Upper lobe of left lung (tissue), 6 donors: Measurements from ENCODE around the gene ASB8. TPM values are rescaled to one million over a fixed set of nuclear protein-coding genes. Genes with fewer than 3 reads are reported as not detected.

Experiments used
- ATAC-seq, 2 donors: fragments of 200-7000 bp; cut with Tn5 transposase; one replicate each; pipeline ENCODE4 v1.9.1; 2022; ENCODE audit warnings: mild to moderate bottlenecking in 2 of 2, moderate library complexity in 2 of 2; ENCODE audit not compliant: low FRiP score in 2 of 2
- DNase-seq, 2 donors: peaks; one replicate each; pipeline ENCODE4 v3.0.0-alpha.2; 2019 to 2020
- H3K27ac ChIP-seq, 4 donors: fragments of 200-600 bp; sonication (generic); one replicate each; pipeline ENCODE4 v1.5.1; 2016 to 2019
- H3K27me3 ChIP-seq, 4 donors: fragments of 200-600 bp; sonication (generic); one replicate each; pipeline ENCODE4 v1.5.1; 2017 to 2019
- H3K36me3 ChIP-seq, 4 donors: fragments of 200-600 bp; sonication (generic); one replicate each; pipeline ENCODE4 v1.5.1; 2016 to 2019
- H3K4me1 ChIP-seq, 4 donors: fragments of 200-600 bp; sonication (generic); one replicate each; pipeline ENCODE4 v1.5.1; 2018 to 2019
- H3K4me3 ChIP-seq, 4 donors: fragments of 200-600 bp; sonication (generic); one replicate each; pipeline ENCODE4 v1.5.1; 2017 to 2019; ENCODE audit warnings: mild to moderate bottlenecking in 2 of 4, moderate library complexity in 1 of 4
- H3K9me3 ChIP-seq, 4 donors: fragments of 200-600 bp; sonication (generic); one replicate each; pipeline ENCODE4 v1.5.1; 2018 to 2019
- CTCF ChIP-seq, 6 experiments: fragments of 450-650 bp in 4 of 6; fragments of 200-600 bp in 2 of 6; sonication (generic) in 2 of 6; IDR thresholded peaks; one replicate each; pipeline ENCODE4 v1.5.1; 2016 to 2019; ENCODE audit warnings: antibody characterized with exemption in 6 of 6
- EP300 ChIP-seq, 4 donors: sonication (generic); formaldehyde crosslinking; IDR thresholded peaks; one replicate each; pipeline ENCODE4 v1.5.1; 2017; ENCODE audit warnings: antibody characterized with exemption in 4 of 4, control low read depth in 2 of 4
- POLR2A ChIP-seq, 4 donors: fragments of 450-650 bp; IDR thresholded peaks; one replicate each; pipeline ENCODE4 v1.5.1; 2016 to 2017; ENCODE audit warnings: antibody characterized with exemption in 4 of 4, mild to moderate bottlenecking in 2 of 4
- POLR2AphosphoS5 ChIP-seq, 2 donors: sonication (generic); formaldehyde crosslinking; IDR thresholded peaks; one replicate each; pipeline ENCODE4 v1.5.1; 2017; ENCODE audit warnings: antibody characterized with exemption in 2 of 2
- WGBS, 2 donors: methylation state at CpG; one replicate each; pipeline ENCODE4 v1.1.5; 2017 to 2018; 5-methylcytosine and 5-hydroxymethylcytosine counted together
- total RNA-seq, 6 donors: library from RNA; depleted of rRNA in 4 of 6; stranded (reverse); fragments of >200 nt in 4 of 6; gene quantifications; one replicate each; pipeline versions ENCODE4 v1.1.0 to v1.2.1, GENCODE V29; 2016 to 2021
- donor health status: DM: no; HTN: no; CAD: no; lungs with moderate emphysema.
- donor health status: DM: no; HTN: yes; CAD: no; lungs with severe emphysema.

Gene ASB8
- total RNA-seq, 6 donors from 2014 or later = 17.8 to 36.5 (median 30.6) TPM

GRCh38 chr12:48151103-48151771, 6.1 kb downstream of the ASB8 start:
- TF ChIP-seq POLR2AphosphoS5 (IDR thresholded peaks at IDR 0.05) = no peak
- TF ChIP-seq EP300 (IDR thresholded peaks at IDR 0.05) = no peak
- TF ChIP-seq POLR2A (IDR thresholded peaks at IDR 0.05) = no peak
- TF ChIP-seq CTCF (IDR thresholded peaks at IDR 0.05) = no peak
- no peaks in the 10 kb centered on the region for H3K9me3 ChIP-seq
- no peak overlapping the region for H3K27ac ChIP-seq
- H3K27me3 ChIP-seq = no peaks in the 10 kb centered on the region
- DNase-seq (no peak), ATAC-seq (no peak)
- 79 to 81% methylated on average over 2 of the region's 2 CpGs for WGBS, 2 donors
- H3K36me3 ChIP-seq = peaks cover 24 to 72% (median 52%) of the 10 kb centered on the region in 4 donors
- no peak overlapping the region for H3K4me3 ChIP-seq
- H3K4me1 ChIP-seq = peaks cover 2 to 6% (median 4%) of the 10 kb centered on the region in 4 donors

GRCh38 chr12:48145981-48146380, 11.3 kb downstream of the ASB8 start:
- Histone ChIP-seq H3K4me3 (no peak overlapping the region), H3K36me3 (peaks cover 26 to 99% (median 68%) of the 10 kb centered on the region in 4 donors), H3K4me1 (no peaks in the 10 kb centered on the region), H3K27me3 (no peaks in the 10 kb centered on the region), H3K27ac (no peak overlapping the region), H3K9me3 (no peaks in the 10 kb centered on the region)
- ATAC-seq = no peak
- no peak for TF ChIP-seq EP300 (IDR thresholded peaks at IDR 0.05)
- no peak for TF ChIP-seq POLR2A (IDR thresholded peaks at IDR 0.05)
- TF ChIP-seq POLR2AphosphoS5 (IDR thresholded peaks at IDR 0.05) = no peak
- TF ChIP-seq CTCF (IDR thresholded peaks at IDR 0.05) = no peak
- no peak for DNase-seq
- 59 to 68% methylated on average over 1 of the region's 1 CpG for WGBS, 2 donors

DNA sequence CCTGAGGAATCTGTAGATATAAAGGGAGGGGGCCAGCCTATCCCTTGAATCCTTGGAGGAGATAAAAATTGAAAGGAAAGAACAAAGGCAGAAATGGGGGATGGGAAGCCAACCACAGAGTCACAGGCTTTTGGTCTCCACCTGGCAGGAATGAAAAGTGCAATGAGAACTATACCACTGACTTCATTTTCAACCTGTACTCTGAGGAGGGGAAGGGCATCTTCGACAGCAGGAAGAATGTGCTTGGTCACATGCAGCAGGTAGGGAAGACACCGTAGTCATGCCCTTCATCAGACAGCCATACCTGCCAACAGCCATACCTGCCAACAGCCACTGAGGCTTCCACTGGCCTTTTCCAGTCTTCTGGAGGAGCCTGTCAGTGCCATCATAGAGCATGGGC, 13.4 kb downstream of the ASB8 start:
- H3K36me3 ChIP-seq = peaks cover 16 to 99% (median 59%) of the 10 kb centered on the region in 4 donors

DNA sequence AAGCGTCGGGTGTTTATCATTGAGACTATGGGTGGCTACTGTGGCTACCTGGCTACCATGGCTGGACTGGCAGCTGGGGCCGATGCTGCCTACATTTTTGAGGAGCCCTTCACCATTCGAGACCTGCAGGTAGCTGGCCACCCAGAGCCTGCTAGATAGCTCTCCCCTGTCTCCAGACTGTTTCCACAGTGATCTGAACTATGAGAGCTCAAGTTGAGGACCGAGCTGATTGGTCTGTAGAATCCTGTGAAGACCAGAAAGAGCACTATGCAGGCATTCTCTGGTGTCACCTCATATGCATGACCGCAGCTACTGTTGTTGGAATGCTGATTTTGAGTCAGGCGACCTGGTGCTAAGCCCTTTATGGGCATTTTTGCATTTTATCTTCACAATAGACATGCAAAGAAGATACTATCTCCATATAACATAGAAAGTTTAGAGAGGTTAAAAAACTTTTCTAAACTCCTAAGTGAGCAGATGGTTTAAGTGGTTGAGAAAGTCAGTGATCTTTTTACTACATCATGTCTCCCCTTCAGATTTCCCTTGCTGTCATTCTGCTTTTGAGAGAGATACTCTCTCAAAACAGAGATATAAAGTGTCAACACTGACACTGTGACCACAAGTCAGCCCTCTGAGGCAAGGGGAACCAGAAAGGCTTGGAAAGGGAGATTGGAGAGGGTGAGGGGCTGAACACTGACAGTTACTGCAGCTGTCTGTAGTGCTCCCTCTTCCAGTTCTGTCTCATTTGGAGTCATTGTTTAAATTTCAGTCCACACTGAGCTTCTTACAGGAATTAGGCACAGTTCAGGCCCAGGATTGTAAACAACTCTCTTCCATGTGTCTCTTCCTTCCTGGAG, 14.3 kb downstream of the ASB8 start:
- no peak for TF ChIP-seq EP300 (IDR thresholded peaks at IDR 0.05)
- no peak overlapping the region for H3K27ac ChIP-seq
- 87 to 94% methylated on average over 7 of the region's 7 CpGs for WGBS, 2 donors
- no peaks in the 10 kb centered on the region for H3K9me3 ChIP-seq
- DNase-seq = no peak
- no peaks in the 10 kb centered on the region for H3K27me3 ChIP-seq
- no peak overlapping the region for H3K4me3 ChIP-seq
- H3K4me1 ChIP-seq = no peaks in the 10 kb centered on the region
- no peak for ATAC-seq
- peaks cover 16 to 100% (median 57%) of the 10 kb centered on the region in 4 donors for H3K36me3 ChIP-seq

More for the DNA sequence above, 13.4 kb downstream of the ASB8 start:
- no peaks in the 10 kb centered on the region for H3K4me1 ChIP-seq
- no peak for DNase-seq
- no peak overlapping the region for H3K27ac ChIP-seq
- no peaks in the 10 kb centered on the region for H3K9me3 ChIP-seq
- ATAC-seq = no peak
- 80 to 90% methylated on average over 2 of the region's 2 CpGs for WGBS, 2 donors
- no peak overlapping the region for H3K4me3 ChIP-seq
- TF ChIP-seq CTCF (IDR thresholded peaks at IDR 0.05) (no peak), POLR2A (IDR thresholded peaks at IDR 0.05) (no peak), POLR2AphosphoS5 (IDR thresholded peaks at IDR 0.05) (no peak), EP300 (IDR thresholded peaks at IDR 0.05) (no peak)
- no peaks in the 10 kb centered on the region for H3K27me3 ChIP-seq

GRCh38 chr12:48135027-48135426, 22.3 kb downstream of the ASB8 start:
- WGBS, 2 donors = 94 to 98% methylated on average over 5 of the region's 5 CpGs
- no peak for ATAC-seq
- no peaks in the 10 kb centered on the region for H3K4me1 ChIP-seq
- no peaks in the 10 kb centered on the region for H3K9me3 ChIP-seq
- peaks cover 7 to 89% (median 46%) of the 10 kb centered on the region in 4 donors for H3K36me3 ChIP-seq
- no peak overlapping the region for H3K4me3 ChIP-seq
- TF ChIP-seq CTCF (IDR thresholded peaks at IDR 0.05) (no peak), POLR2AphosphoS5 (IDR thresholded peaks at IDR 0.05) (no peak), POLR2A (IDR thresholded peaks at IDR 0.05) (no peak), EP300 (IDR thresholded peaks at IDR 0.05) (no peak)
- no peaks in the 10 kb centered on the region for H3K27me3 ChIP-seq
- no peak overlapping the region for H3K27ac ChIP-seq
- no peak for DNase-seq
